Measurements from ENCODE around the gene NRXN3.

The NRXN3 gene

DNA sequence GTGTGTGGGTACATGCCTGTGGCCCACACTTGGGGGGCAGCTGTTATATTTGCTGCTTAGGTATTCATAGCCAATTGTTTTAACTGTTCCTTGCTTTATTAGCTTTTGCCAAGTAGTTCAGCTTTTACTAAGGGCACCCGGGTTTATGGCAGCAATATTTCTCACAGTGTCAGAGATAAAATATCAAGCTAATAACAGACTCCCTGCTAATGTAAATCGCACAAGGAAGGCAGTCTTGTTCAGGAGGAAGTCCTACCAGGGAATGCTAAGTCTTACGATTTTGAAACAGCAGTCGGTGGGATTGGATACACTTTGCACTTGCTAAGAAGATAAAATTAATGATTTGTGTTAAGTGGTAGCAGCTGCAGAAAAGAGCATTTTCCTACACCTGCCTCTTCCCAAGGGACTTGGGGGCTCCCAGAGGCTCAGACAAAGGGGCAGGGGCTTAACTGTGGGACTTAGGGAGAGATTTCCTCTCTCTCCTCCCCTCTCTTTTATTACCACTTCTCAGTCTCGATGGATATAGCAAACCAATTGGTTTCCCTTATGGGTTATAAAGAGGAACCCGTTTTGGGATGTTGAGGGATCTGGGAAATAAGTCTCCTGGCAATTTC lies 175.1 kb downstream of the NRXN3 start:
- no peak overlapping the region for H3K4me3 ChIP-seq (ENCODE audit: low read depth, low read length)
- TF ChIP-seq CTCF (IDR thresholded peaks at IDR 0.05; ENCODE audit: low read depth, low read length): no peak

DNA sequence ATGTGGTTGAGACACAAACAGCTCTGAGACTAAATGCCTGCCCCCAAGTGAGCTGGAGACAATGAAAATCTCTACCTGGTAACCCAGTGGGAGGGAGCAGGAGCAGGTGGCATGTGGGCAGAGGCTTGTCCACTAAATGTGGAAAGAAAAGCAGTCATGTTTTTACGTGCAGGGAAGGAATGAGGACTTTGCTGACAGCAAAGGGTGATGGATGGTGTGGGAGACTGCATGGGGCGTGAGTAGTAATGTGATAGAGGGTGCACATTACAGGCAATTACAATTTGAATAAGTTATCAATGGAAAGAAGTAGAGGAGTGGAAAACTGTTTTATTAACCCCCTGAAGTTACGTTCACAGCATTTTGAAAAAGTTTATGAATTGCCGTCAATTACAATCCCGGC lies 176.6 kb downstream of the NRXN3 start:
- no peak overlapping the region for H3K4me3 ChIP-seq (ENCODE audit: low read depth, low read length)
- no peak for TF ChIP-seq CTCF (IDR thresholded peaks at IDR 0.05; ENCODE audit: low read depth, low read length)

GRCh38 chr14:78355109-78355508 lies 184.9 kb downstream of the NRXN3 start:
- TF ChIP-seq CTCF (IDR thresholded peaks at IDR 0.05; ENCODE audit: low read depth, low read length): no peak
- H3K4me3 ChIP-seq (ENCODE audit: low read depth, low read length): no peak overlapping the region

DNA sequence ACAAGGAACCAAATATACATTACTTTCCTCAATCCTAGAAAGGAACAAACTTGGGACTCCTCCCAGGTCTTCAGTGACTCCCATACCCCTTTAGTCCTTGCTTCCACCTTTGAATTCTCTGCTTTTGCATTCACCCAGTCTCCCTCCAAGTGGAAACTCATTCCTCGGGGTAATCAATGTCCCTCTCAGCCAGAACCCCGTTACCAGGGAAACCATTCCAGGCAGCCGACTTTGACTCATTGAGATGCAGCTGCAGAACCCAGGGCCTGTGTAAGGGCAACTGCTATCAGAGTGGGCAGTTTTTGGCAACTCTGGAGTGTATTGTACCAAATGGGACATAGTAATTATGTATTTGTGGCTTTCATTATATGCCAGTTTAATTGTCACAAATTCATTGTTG lies 186.2 kb downstream of the NRXN3 start:
- no peak for TF ChIP-seq CTCF (IDR thresholded peaks at IDR 0.05; ENCODE audit: low read depth, low read length)

DNA sequence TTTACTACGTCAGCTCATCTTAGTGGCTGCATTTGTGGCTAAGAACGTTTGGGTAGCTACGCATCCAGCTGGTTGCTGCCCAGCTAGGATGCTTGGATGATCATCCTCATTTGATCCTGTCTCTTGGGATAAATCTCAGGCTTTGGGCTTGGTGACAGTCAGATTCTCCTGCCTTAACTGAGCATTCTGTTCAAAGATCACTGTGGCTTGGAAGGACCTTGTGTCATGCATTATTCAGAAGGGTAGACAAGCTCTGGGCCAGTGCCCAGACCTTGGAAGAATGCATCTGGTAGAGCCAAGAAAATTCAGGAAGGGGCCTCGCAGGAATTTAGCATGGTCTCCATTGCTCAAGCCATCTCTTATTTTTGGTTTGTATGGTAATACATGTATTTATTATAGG lies 188.4 kb downstream of the NRXN3 start:
- no peak overlapping the region for H3K4me3 ChIP-seq (ENCODE audit: low read depth, low read length)

More for the DNA sequence above, 186.2 kb downstream of the NRXN3 start:
- H3K4me3 ChIP-seq (ENCODE audit: low read depth, low read length): no peak overlapping the region

GRCh38 chr14:78359581-78359980 lies 189.4 kb downstream of the NRXN3 start:
- H3K4me3 ChIP-seq (ENCODE audit: low read depth, low read length): no peak overlapping the region
- no peak for TF ChIP-seq CTCF (IDR thresholded peaks at IDR 0.05; ENCODE audit: low read depth, low read length)

More for the DNA sequence above, 188.4 kb downstream of the NRXN3 start:
- TF ChIP-seq CTCF (IDR thresholded peaks at IDR 0.05; ENCODE audit: low read depth, low read length): no peak

GRCh38 chr14:78363008-78363407 lies 192.8 kb downstream of the NRXN3 start:
- no peak for TF ChIP-seq CTCF (IDR thresholded peaks at IDR 0.05; ENCODE audit: low read depth, low read length)
- no peak overlapping the region for H3K4me3 ChIP-seq (ENCODE audit: low read depth, low read length)

Data from WI38 (cell line).